Hematopoietic multipotent progenitor cell treated with erythropoietin and hydrocortisone succinate and interleukin-3 and kit ligand, for 15 days (in vitro differentiated cells): Measurements from ENCODE around the gene CYFIP1.

Experiments
- DNase-seq: peaks from one replicate; pipeline ENCODE4 v3.0.0-alpha.2; 2015; ENCODE audit warnings: low spot score

The CYFIP1 gene

GRCh38 chr15:22949074-22949547 lies 31.1 kb downstream of the CYFIP1 start:
- DNase-seq = peak; percentile 7

- DNase-seq = no peak
Observed at GRCh38 chr15:22948056-22948455, 32.1 kb downstream of the CYFIP1 start.

DNA sequence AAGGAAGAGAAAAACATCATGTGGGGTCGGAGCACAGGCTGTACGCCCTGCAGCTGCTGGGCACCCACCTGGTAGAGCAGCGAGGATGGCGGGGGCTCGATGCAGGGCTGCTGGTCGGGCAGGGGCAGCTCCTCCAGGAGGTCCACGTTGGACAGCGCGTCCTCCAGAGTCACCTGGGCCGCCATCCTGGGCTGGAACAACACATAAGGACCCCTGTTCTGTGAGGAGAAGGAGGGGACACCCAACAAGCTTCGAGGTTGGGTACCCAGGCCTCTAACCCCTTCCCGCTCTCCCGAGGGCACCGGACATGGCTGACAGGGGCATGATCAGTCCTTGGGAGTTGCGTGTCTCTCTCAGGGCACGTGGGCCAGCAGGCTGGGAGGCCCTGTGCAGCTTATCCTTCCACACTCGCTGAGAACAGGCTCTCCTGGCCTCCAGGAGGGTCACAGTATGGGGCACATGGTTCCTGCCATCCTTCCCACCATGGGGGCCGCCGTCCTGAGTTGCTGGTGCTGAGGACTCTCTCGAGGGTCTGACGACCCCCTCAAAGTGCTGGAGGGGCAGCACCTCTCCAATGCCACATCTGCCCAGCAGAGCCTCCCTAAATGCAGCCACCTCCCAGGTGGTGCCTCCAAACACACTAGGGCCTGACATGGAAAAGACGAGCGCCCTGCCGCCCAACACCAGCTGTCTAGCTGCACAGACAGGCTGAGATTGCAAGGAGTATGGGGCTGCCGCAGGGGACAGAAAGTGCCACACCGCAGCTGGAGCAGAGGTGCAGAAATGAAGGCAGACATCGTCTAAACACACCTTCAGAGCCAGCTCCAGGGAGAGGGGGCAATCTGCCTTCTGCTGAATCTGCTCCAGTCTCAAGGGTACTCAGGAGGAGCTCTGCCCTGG lies 32.8 kb downstream of the CYFIP1 start:
- no peak for DNase-seq

DNA sequence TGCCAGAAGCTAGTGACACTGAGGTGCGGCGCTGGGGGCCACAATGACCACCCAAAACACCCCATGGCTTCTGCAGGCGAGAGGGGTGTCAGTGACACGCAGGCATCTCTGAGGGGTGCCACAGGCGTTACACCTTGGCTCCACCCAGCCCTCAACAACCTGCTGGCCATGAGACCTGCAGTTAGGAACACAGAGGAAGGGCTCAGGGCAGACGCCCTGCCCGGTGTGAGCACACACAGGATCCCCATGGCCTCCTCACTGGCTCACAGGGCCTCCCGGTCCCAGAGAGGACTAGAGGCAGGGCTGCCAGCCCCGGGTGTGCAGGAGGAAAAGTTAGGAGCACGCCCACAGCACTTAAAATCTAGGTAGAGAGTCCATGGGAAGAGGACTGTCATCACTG lies 35.1 kb downstream of the CYFIP1 start:
- DNase-seq = no peak

GRCh38 chr15:22944651-22945050 lies 35.5 kb downstream of the CYFIP1 start:
- no peak for DNase-seq

GRCh38 chr15:22942877-22943276 lies 37.3 kb downstream of the CYFIP1 start:
- no peak for DNase-seq

DNA sequence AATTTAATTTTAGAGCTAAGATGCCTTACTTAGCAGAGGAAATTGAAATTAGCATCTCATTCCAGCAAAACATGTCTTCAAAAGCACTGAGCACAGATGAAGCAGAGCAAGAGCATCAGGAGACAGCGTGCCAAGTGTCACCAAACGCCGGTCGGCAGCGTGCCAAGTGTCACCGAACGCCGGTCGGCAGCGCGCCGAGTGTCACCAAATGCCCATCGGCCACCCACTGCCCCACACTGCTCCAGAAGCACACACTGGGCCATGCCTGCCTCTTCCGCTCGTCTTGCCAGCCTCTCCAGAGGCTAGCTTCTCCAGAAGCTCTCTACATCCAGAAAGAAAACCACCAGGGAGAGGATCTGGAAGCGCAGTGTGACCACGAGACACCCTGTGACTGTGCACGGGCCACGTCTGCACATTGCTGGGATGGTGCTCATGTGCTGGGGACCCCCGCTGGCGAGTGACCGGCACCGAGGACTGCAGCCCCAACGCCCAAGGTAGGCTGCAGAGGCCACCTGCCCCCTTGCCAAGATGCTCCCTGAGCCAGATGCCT lies 37.8 kb downstream of the CYFIP1 start:
- no peak for DNase-seq

DNA sequence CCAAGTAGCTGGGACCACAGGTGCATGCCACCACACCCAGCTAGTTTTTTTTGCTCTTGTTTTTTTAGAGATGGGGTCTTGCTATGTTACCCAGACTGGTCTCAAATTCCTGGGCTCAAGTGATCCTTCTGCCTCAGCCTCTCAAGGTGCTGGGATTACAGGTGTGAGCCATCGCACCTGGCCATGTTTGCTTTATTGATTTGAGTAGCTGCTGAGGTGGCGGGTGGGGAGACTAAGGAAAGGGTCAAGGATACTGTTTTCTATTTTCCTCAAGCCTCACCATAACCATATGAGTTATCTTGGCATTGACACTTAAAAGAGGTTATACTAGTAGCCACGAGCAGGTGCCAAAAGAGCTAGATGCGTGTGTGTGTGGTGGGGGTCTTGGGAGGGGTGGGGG lies 39.0 kb downstream of the CYFIP1 start:
- no peak for DNase-seq

- DNase-seq = no peak
Observed at GRCh38 chr15:22939652-22940061, 40.5 kb downstream of the CYFIP1 start.

DNA sequence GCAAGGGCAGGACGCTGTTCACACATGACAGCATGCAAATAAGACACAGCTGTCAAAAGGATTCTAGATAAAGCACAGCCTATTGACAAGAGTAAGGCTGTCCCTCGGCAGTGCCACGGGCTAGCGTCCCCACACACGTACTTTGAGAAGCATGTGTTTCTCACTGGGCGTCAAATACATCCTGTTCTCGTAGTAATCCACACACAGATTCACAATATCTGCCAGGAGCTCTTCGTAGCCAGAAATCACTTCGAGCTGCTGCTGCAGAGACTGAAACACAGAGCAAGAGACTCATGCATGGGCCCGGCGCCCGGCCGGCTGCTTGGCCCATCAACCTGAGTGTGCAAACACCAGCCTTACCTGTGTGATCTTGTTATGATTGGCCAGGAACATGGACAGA lies 41.1 kb downstream of the CYFIP1 start:
- no peak for DNase-seq

- DNase-seq = no peak
Observed at GRCh38 chr15:22936577-22937472, 43.3 kb downstream of the CYFIP1 start.

DNA sequence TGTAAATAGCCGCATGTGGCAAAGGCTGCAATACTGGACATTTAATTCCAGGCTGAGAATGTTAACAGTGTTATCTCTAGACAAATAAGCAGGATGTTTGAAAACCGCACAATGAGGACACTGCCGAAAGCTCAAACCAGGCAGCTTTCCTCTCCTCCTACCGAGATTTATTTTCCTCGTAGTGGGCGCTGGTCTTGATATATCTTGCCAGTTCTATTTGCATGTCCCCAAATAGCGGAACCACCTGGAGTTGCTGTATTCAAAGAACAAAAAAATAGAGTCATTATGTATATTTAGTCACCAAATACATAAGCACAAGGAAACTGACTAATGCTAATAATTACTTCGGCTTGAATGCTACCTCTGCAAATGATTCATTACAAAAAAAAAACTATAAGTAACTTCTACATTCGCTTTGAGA lies 46.5 kb downstream of the CYFIP1 start:
- no peak for DNase-seq

GRCh38 chr15:22931784-22932536 lies 48.2 kb downstream of the CYFIP1 start:
- DNase-seq = no peak

GRCh38 chr15:22930782-22931484 lies 49.2 kb downstream of the CYFIP1 start:
- peak; percentile 5 for DNase-seq

- DNase-seq = no peak
Observed at GRCh38 chr15:22927761-22928160, 52.4 kb downstream of the CYFIP1 start.

DNA sequence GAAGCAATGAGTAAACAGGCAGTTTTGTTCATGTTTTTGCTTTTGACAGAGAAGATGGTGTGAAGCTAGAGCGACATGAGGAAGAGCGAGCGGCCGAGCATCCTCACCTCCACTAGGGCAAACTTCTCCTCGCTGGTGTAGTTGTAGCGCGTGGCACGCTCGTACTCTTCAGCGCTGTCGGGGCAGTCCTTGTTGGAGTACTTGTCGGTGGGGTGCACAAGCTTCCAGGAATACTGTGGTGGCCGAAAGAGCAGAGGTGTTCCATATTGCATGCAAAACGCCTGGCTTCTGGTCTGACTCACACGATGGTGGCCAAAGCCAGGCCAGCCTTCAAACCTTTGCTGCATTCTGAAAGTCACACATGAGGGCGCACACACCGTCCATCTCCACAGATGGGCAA lies 54.3 kb downstream of the CYFIP1 start:
- DNase-seq = no peak

GRCh38 chr15:22922003-22922402 lies 58.2 kb downstream of the CYFIP1 start:
- DNase-seq = no peak

DNA sequence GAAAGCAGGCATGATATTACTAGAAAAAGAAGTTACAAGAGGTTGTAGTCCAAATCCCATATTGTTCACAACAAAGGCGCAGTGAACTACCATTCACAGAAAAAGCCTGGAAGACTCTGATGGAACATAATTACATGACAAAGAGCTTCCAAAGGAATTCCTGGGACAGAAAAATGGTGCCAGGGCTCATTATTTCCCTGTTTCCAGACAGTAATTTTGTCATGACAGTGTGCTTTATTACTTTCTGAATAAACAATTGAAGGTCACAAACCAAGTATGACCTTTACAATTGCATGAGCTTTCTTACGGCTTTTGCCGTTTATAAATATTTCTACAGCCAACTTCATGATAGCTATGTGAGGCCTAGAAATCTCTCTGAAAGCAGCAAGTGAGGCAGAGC lies 61.0 kb downstream of the CYFIP1 start:
- no peak for DNase-seq

DNA sequence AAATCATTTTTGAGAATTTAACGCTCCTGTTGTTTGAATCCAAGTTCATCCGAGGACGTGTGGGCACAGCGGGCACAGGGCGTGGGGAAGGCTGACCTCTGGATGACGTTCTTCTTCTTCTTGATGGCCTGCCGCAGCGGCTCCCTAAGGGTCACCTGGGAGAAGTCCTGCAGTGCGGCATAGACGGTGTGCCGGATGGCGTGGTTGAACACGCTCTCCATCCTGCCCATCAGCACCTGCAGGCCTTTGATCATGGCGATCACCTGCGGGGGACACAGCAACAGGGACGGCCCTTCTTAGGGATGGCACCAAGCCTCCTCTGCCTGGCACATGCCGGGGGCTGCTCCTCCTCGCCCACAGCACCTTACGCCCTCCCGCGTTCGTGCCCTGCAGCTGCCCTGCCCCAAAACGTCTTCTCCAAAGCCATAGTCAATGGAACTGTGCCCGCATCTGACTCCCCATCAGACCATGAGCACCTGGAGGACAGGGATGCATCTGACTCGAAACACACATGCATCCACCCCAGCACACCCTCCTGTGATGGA lies 61.5 kb downstream of the CYFIP1 start:
- DNase-seq = no peak

DNA sequence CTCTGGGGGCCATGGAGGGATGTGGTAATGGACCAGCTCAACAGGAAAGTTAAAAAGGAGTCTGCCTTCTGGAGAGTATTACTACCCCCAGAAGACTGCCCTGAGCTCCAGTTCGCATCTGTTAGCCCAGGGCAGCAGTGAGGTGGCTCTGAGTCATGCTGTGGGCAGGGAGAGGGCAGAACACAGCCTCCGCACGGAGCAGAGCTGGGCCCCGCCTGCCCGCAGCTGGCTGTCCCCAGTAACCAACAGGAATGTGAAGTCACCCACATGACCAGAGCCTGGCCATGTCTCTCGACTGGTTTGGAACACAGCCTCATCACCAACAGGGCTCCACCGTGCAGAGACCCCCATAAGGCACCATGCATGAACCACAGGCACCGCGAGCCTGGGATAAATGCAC lies 62.1 kb downstream of the CYFIP1 start:
- DNase-seq = no peak

DNA sequence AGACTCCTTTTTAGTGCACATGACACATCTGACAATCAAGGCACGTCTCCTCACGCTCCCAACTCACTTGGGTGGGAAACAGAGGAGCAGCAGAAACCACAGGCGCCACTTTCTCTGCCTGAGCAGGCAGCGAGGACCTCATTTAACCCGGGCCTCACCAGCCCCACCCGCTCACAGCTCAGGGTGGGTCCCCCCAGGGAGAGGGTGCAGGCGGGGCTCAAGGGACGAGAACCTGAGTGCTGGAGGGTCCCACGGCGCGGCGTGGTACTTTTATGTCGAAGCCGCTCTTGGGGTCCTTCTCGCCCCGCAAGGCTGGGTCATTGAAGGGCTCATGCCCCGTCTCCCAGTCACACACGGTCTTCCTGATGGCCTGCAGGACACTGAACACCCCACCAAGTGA lies 62.6 kb downstream of the CYFIP1 start:
- DNase-seq = no peak
